Lower leg skin (tissue), 4 donors: ENCODE data around the gene ADGRG4. TPM values are rescaled to one million over a fixed set of nuclear protein-coding genes. Genes with fewer than 3 reads are reported as not detected.

Source experiments
- DNase-seq, 2 donors: peaks; one replicate each; pipeline ENCODE4 v3.0.0-alpha.2; 2019; ENCODE audit warnings: low spot score in 2 of 2
- H3K4me3 ChIP-seq: fragments of 200-600 bp; sonication (generic); 2 replicates; pipeline ENCODE4 v1.5.1; 2017; ENCODE audit warnings: mild to moderate bottlenecking, low read depth; ENCODE audit not compliant: poor library complexity, severe bottlenecking
- POLR2A ChIP-seq, 2 donors: fragments of 450-650 bp; IDR thresholded peaks; one replicate each; pipeline ENCODE4 v1.6.1; 2016 to 2017; ENCODE audit warnings: antibody characterized with exemption in 2 of 2, mild to moderate bottlenecking in 1 of 2, moderate library complexity in 1 of 2
- WGBS, 2 donors: methylation state at CpG; one replicate each; pipeline ENCODE4 v1.1.5; 2018; 5-methylcytosine and 5-hydroxymethylcytosine counted together
- intact Hi-C: fragments of 100-400 bp; cut with DNase I; formaldehyde crosslinking; loops from one replicate; pipeline ENCODE4 v1.15.0; 2023; ENCODE audit warnings: low total_unique reads
- total RNA-seq, 4 donors: library from RNA; depleted of rRNA; stranded (reverse); fragments of >200 nt; gene quantifications; one replicate each; pipeline ENCODE4 v1.1.0, GENCODE V29; 2016
- TF ChIP-seq, protein P1 (sequence below), 3 donors: fragments of 450-650 bp; IDR thresholded peaks; one replicate each; pipeline ENCODE4 v1.5.1; 2016; ENCODE audit warnings: antibody characterized with exemption in 3 of 3, mild to moderate bottlenecking in 3 of 3, moderate library complexity in 2 of 3

ADGRG4 gene
- total RNA-seq, 4 donors from 2014 or later = not detected

DNA sequence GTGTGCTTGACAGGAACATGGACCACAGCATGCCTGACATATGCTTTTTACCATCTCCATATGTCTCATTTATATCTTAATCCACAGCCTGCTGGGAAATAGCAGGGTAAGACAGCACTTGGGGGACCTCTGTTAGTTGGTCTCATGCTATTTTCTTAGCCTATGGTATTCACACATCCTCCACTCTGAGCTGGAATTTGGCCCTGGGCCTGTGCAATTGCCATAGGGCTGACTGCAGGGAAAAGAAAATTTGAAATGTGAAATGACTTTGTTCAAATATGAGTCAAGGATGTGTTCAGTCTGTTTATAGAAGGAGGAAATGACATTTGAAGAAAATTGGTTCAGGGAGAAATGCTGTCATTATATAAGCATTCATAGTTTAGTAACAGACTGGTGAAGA lies 40.0 kb upstream of the ADGRG4 start:
- DNase-seq = no peak
- no peak overlapping the region for H3K4me3 ChIP-seq
- intact Hi-C loops = no loop called here
- TF ChIP-seq POLR2A (IDR thresholded peaks at IDR 0.05) = no peak
- TF ChIP-seq, protein P1, sequence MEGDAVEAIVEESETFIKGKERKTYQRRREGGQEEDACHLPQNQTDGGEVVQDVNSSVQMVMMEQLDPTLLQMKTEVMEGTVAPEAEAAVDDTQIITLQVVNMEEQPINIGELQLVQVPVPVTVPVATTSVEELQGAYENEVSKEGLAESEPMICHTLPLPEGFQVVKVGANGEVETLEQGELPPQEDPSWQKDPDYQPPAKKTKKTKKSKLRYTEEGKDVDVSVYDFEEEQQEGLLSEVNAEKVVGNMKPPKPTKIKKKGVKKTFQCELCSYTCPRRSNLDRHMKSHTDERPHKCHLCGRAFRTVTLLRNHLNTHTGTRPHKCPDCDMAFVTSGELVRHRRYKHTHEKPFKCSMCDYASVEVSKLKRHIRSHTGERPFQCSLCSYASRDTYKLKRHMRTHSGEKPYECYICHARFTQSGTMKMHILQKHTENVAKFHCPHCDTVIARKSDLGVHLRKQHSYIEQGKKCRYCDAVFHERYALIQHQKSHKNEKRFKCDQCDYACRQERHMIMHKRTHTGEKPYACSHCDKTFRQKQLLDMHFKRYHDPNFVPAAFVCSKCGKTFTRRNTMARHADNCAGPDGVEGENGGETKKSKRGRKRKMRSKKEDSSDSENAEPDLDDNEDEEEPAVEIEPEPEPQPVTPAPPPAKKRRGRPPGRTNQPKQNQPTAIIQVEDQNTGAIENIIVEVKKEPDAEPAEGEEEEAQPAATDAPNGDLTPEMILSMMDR (IDR thresholded peaks at IDR 0.05) = no peak

DNA sequence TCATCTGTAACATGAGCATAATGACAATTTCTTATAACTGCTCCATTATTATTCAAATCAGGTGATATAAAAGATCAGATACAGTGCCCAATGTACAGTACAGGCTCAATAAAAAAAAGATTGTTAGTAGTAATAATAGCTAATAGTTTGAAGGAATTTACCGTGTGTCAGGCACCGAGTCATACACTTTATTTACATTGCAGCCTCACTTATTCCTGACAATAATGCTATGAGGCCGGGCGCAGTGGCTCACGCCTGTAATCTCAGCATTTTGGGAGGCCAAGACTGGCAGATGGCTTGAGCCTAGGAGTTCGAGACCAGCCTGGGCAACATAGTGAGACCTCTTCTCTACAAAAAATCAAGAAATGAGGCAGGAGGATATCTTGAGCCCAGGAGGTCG lies 39.4 kb upstream of the ADGRG4 start:
- no peak for DNase-seq
- intact Hi-C loops = no loop called here
- no peak for TF ChIP-seq POLR2A (IDR thresholded peaks at IDR 0.05)
- TF ChIP-seq, protein P1 (IDR thresholded peaks at IDR 0.05) = no peak
- H3K4me3 ChIP-seq = no peak overlapping the region
- WGBS, 2 donors = 81 to 89% methylated on average over 7 of the region's 7 CpGs

DNA sequence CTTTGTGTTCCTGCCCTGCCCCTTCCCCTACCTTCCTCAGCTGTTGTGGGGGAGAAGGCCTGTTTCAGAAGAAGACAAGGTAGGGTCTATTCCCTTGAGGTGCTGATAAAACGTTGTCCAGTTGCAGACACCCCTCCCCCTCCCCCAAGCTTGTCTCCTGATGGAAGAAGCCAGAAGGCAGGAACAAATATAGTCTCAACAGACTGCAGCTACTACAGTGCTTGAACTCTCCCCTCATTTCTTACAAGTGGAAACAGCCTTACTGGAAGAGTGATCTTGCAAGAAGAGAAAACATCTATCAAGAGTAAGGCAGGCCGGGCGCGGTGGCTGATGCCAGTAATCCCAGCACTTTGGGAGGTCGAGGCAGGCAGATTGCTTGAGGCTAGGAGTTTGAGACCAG lies 38.5 kb upstream of the ADGRG4 start:
- 62 to 67% methylated on average over 5 of the region's 5 CpGs for WGBS, 2 donors
- intact Hi-C loops = no loop called here
- TF ChIP-seq POLR2A (IDR thresholded peaks at IDR 0.05) = no peak
- TF ChIP-seq, protein P1 (IDR thresholded peaks at IDR 0.05) = no peak
- no peak for DNase-seq
- no peak overlapping the region for H3K4me3 ChIP-seq

DNA sequence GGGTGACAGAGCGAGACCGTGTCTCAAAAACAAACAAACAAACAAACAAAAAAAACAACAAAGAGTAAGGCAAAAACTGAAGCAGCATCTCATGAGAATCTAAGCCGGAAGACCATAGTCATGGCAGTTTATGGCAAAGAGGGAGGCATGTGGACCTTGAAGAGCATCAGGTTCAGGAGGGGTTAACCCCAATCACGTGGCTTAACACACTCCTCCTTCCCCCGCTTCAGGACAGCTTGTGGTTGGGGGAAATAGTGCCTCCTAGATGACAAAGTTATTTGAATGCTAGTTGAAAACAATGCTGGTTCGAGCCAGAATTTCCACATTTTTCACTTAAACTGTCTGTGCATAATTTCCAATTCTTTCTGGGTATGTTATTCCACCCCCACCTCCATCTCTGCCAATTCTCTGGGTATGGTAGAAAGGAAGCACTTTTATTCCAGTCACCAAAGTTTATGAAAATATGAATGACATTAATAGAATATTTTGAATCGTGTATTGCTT lies 37.9 kb upstream of the ADGRG4 start:
- intact Hi-C loops = no loop called here
- no peak overlapping the region for H3K4me3 ChIP-seq
- TF ChIP-seq, protein P1 (IDR thresholded peaks at IDR 0.05) = no peak
- TF ChIP-seq POLR2A (IDR thresholded peaks at IDR 0.05) = no peak
- no peak for DNase-seq
- WGBS, 2 donors = 58 to 64% methylated on average over 7 of the region's 7 CpGs

DNA sequence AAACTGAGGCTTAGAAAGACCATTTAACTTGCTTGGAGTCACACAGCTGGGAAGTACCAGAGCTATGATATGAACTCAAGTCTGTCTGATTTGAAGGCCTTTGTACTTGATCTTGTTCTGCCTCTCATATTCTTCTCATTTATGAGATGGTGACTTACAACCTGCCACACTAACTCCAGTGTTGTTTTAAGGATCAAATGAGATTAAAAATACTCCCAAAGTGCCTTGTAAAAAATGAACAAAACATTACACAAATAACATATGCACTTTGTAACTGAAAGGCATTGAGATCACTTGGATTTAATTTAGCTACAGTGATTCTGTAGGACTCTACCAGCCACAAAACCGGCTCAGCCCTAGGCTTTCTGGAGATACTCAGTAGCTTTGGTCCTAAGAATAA lies 33.9 kb upstream of the ADGRG4 start:
- 62 to 90% methylated on average over 1 of the region's 1 CpG for WGBS, 2 donors
- no peak for TF ChIP-seq POLR2A (IDR thresholded peaks at IDR 0.05)
- H3K4me3 ChIP-seq = no peak overlapping the region
- DNase-seq = no peak
- intact Hi-C loops = no loop called here

DNA sequence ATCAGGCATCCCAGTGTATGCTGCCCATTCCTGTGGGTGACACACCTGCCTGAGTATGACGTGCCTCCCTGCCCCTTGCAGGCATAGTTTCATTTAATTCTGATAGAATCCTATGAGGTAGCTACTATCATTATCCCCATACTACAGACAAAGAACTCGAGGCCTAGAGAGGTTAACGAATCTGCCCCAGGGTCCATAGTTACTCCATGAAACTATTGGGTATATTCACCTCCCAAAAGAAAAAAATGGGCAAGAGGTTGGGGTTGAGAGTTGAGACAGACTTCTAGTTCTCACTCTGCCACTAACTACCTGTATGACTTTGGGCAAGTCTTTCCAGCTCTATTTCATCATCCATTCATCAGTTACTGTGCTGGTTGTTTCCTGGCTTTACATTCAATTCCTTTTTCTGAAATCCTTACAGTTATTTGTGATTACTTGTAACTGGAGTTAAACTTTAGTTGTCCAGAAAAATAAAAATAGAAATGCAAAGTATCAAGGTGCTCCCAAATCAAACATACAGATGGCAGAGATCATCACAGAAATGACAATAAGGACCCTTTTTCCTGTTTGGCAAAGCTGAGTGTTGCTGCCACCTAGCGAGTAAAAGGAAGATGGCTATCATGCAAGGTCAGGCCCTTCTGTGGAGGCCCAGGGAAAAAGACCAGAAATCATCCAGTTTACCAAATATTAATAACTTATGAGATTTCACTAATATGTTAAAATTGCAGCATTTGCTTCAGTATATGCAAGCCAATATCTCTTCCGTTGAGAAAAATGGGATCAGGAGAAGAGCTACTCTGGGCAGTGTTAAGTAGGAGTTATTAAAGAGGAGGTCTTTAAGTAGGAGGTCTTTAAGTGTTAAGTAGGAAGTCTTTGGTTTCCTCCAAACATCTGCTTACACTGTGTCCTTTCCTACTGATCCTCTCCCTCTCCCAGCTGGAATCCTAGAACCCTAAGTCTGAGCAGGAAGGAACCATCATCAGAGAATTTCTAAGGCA lies 32.4 kb upstream of the ADGRG4 start:
- no peak for DNase-seq
- intact Hi-C loops = no loop called here
- TF ChIP-seq, protein P1 (IDR thresholded peaks at IDR 0.05) = no peak
- TF ChIP-seq POLR2A (IDR thresholded peaks at IDR 0.05) = no peak
- no peak overlapping the region for H3K4me3 ChIP-seq
- 50 to 51% methylated on average over 5 of the region's 5 CpGs for WGBS, 2 donors
